ENCODE results near the gene TSPYL2.

Gene TSPYL2

DNA sequence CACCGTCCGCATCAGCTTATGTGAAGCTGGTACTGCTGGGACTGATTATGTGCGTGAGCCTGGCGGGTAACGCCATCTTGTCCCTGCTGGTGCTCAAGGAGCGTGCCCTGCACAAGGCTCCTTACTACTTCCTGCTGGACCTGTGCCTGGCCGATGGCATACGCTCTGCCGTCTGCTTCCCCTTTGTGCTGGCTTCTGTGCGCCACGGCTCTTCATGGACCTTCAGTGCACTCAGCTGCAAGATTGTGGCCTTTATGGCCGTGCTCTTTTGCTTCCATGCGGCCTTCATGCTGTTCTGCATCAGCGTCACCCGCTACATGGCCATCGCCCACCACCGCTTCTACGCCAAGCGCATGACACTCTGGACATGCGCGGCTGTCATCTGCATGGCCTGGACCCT, 5.5 kb upstream of the TSPYL2 start:
- H3K4me3 ChIP-seq (ENCODE audit: low read depth, low read length), result no peak overlapping the region
- DNase-seq (ENCODE audit: low read depth), result no peak
- TF ChIP-seq MYC (IDR thresholded peaks at IDR 0.05; ENCODE audit: low read depth, low read length), result no peak

DNA sequence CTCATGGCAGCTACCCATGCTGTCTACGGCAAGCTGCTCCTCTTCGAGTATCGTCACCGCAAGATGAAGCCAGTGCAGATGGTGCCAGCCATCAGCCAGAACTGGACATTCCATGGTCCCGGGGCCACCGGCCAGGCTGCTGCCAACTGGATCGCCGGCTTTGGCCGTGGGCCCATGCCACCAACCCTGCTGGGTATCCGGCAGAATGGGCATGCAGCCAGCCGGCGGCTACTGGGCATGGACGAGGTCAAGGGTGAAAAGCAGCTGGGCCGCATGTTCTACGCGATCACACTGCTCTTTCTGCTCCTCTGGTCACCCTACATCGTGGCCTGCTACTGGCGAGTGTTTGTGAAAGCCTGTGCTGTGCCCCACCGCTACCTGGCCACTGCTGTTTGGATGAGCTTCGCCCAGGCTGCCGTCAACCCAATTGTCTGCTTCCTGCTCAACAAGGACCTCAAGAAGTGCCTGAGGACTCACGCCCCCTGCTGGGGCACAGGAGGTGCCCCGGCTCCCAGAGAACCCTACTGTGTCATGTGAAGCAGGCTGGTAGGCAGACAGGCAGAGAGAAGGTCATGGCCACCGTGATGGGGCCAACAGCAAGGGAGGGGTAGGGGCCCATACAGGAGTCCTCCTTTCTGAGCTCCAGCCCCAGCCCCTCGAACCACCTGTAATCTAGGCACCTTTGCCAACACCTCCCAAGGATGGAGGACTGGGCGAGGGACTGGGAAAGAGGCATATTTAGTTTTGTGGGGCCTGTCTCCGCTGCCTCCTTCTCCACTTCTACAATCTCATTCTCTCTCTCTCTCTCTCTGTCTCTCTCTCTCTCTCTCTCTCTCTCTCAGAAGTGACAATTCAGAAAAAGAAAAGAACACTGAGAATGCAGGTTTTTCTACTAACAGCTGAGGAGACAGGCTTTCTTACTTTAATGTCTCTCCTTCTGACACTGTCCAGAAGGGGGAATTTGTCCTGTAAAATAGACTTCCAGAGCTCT, 4.7 kb upstream of the TSPYL2 start:
- TF ChIP-seq POLR2A (IDR thresholded peaks at IDR 0.05; ENCODE audit: extremely low read depth, insufficient read length) (no peak), MYC (IDR thresholded peaks at IDR 0.05; ENCODE audit: low read depth, low read length) (no peak)
- TF ChIP-seq, protein P1, sequence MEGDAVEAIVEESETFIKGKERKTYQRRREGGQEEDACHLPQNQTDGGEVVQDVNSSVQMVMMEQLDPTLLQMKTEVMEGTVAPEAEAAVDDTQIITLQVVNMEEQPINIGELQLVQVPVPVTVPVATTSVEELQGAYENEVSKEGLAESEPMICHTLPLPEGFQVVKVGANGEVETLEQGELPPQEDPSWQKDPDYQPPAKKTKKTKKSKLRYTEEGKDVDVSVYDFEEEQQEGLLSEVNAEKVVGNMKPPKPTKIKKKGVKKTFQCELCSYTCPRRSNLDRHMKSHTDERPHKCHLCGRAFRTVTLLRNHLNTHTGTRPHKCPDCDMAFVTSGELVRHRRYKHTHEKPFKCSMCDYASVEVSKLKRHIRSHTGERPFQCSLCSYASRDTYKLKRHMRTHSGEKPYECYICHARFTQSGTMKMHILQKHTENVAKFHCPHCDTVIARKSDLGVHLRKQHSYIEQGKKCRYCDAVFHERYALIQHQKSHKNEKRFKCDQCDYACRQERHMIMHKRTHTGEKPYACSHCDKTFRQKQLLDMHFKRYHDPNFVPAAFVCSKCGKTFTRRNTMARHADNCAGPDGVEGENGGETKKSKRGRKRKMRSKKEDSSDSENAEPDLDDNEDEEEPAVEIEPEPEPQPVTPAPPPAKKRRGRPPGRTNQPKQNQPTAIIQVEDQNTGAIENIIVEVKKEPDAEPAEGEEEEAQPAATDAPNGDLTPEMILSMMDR (IDR thresholded peaks at IDR 0.05; ENCODE audit: low read depth, low read length), result no peak
- TF ChIP-seq, protein P2, sequence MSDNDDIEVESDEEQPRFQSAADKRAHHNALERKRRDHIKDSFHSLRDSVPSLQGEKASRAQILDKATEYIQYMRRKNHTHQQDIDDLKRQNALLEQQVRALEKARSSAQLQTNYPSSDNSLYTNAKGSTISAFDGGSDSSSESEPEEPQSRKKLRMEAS (IDR thresholded peaks at IDR 0.05; ENCODE audit: low read depth, low read length), result no peak
- peak; percentile 27 for DNase-seq (ENCODE audit: low read depth)
- no peak overlapping the region for H3K4me3 ChIP-seq (ENCODE audit: low read depth, low read length)

DNA sequence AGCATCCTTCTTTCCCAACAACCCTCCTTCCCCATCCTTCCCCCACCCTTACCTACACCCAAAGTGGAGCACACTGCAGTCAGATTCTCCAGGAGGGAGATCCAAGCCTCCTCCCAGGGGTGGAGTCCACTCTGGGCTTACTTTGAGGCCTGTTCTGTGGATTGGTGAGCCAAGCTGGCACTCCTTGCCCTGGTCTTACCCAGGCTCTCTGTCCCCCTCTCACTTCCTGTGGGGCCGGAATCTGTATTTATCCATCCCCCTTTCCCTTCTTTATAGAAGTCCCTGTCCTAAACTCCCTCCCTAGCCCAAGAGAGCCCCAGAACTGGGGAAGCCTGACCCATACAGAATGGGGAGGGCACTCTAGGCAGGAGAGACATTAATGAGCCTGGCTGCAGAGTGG, 3.2 kb upstream of the TSPYL2 start:
- TF ChIP-seq, protein P1 (IDR thresholded peaks at IDR 0.05; ENCODE audit: low read depth, low read length), result no peak
- no peak for TF ChIP-seq MYC (IDR thresholded peaks at IDR 0.05; ENCODE audit: low read depth, low read length)
- TF ChIP-seq, protein P2 (IDR thresholded peaks at IDR 0.05; ENCODE audit: low read depth, low read length), result no peak
- TF ChIP-seq POLR2A (IDR thresholded peaks at IDR 0.05; ENCODE audit: extremely low read depth, insufficient read length), result no peak
- DNase-seq (ENCODE audit: low read depth), result no peak
- H3K4me3 ChIP-seq (ENCODE audit: low read depth, low read length), result no peak overlapping the region

DNA sequence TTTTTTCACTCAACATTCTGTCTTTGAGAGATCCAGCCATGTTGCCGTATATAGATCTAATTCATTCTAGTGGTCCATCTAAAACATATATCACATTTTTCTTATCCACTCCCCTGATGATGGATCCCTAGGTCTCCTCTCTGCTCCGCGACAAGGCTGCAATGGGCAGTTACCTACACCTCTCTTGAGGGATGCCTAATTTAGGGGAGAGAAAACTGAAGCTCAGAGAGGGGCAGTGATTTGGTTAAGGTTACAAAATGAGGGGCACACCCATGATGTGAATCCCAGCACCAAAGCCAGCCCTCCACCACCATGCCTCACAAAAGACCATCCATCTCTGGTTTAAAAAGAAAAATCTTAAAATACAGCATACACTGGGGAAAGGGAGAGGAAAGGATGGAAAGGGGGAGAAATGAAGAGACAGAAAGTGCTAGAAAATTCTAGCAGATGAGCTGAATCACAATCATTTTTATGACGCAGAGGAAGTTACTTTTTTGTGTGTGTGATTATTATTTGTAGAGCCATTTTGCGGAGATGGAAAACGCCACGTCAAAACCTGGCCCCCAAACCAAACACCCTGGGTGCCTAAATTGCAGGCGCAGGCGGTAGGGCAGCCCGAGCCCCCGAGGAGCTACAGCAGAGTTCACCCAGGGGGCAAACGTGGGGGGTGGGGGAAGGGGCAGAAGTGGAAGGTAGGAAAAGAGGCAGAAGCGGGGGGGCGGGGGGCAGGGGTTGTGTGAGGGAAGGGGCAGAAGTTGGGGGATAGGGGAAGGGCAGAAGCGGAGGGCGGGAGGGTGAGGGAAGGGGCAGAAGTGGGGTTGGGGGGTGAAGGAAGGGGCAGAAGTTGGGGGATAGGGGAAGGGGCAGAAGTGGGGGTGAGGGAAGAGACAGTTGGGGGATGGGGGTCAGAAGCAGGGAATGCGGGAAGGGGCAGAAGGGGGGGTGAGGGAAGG, 1.3 kb upstream of the TSPYL2 start:
- DNase-seq (ENCODE audit: low read depth), result no peak

DNA sequence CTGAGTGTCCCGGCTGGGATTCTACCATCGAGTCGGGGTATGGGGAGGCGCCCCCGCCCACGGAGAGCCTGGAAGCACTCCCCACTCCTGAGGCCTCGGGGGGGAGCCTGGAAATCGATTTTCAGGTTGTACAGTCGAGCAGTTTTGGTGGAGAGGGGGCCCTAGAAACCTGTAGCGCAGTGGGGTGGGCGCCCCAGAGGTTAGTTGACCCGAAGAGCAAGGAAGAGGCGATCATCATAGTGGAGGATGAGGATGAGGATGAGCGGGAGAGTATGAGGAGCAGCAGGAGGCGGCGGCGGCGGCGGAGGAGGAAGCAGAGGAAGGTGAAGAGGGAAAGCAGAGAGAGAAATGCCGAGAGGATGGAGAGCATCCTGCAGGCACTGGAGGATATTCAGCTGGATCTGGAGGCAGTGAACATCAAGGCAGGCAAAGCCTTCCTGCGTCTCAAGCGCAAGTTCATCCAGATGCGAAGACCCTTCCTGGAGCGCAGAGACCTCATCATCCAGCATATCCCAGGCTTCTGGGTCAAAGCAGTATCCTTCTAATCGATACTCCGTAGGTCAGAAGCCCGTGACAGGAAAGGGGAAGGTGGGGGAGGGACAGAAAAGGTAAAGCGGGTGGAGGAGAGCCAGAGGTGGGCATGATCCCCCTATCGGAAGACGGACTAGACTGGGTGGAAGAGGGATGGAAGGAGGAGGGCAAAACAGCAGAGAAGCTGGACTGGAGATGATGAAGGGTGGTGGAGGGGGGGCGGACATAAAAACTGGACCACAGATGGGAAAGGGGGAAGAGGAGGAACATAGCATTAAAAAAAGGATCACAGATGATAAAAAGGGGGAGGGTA, 828 bp downstream of the TSPYL2 start:
- TF ChIP-seq, protein P1 (IDR thresholded peaks at IDR 0.05; ENCODE audit: low read depth, low read length), result no peak
- TF ChIP-seq POLR2A (IDR thresholded peaks at IDR 0.05; ENCODE audit: extremely low read depth, insufficient read length) (no peak), MYC (IDR thresholded peaks at IDR 0.05; ENCODE audit: low read depth, low read length) (no peak)
- TF ChIP-seq, protein P2 (IDR thresholded peaks at IDR 0.05; ENCODE audit: low read depth, low read length), result no peak
- DNase-seq (ENCODE audit: low read depth), result no peak
- H3K4me3 ChIP-seq (ENCODE audit: low read depth, low read length), result peak overlapping the region; percentile 48

More for the DNA sequence above, 1.3 kb upstream of the TSPYL2 start:
- H3K4me3 ChIP-seq (ENCODE audit: low read depth, low read length), result no peak overlapping the region
- TF ChIP-seq MYC (IDR thresholded peaks at IDR 0.05; ENCODE audit: low read depth, low read length) (no peak), POLR2A (IDR thresholded peaks at IDR 0.05; ENCODE audit: extremely low read depth, insufficient read length) (no peak)
- TF ChIP-seq, protein P2 (IDR thresholded peaks at IDR 0.05; ENCODE audit: low read depth, low read length), result no peak
- TF ChIP-seq, protein P1 (IDR thresholded peaks at IDR 0.05; ENCODE audit: low read depth, low read length), result no peak

All from NB4 (cell line).